ENCODE measurements around the gene MLLT10.
A peak's percentile ranks its signal among the peaks of the same experiment; 100 is the strongest.
"Not testable (repeated sequence)": the region's sequence is repeated elsewhere in the genome, so short reads cannot be mapped to it uniquely, and the experiment has no call there.

MLLT10 gene

GRCh38 chr10:21707498-21707897 lies 173.5 kb downstream of the MLLT10 start:
- DNase-seq: no peak

DNA sequence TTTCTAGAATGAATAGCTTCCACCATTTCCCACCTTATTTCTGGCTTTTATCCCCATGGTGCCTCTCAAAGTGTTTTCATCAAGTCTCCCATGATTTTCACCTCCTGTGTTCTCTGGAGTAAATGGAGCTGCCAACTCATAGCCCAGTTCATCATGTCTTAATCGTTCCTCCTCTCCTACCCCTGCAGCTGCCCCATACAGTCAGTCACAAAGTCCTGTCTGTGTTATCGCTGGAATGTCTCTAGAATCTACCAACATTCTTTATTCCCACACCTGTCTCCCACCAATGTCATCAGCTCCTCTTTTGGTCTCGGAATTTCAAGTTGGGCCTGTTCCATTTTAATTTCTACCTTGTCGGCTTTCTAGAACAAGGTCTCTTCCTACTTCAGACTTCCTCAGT lies 178.9 kb downstream of the MLLT10 start:
- no peak for DNase-seq

GRCh38 chr10:21715531-21716195 lies 181.6 kb downstream of the MLLT10 start:
- DNase-seq: no peak

DNA sequence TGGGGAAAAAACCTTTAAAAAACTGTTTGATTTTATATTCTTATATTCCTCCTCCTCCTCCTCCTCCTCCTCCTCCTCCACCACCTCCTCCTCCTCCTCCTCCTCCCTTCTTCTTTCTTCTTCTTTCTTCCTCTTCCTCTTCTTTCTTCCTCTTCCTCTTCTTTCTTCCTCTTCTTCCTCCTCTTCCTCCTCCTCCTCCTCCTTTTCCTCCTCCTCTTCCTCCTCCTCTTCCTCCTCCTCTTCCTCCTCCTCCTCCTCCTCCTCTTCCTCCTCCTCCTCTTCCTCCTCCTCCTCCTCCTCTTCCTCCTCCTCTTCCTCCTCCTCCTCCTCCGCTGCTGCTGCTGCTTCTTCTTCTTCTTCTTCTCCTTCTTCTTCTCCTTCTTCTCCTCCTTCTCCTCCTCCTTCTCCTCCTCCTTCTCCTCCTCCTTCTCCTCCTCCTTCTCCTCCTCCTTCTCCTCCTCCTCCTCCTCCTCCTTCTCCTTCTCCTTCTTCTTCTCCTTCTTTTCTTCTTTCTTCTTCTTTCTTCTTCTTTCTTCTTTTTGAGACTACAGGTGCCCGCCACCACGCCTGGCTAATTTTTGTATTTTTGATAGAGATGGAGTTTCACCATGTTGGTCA lies 183.5 kb downstream of the MLLT10 start:
- not testable (repeated sequence) for DNase-seq

GRCh38 chr10:21719502-21719901 lies 185.5 kb downstream of the MLLT10 start:
- DNase-seq: no peak

GRCh38 chr10:21720090-21720489 lies 186.1 kb downstream of the MLLT10 start:
- DNase-seq: no peak

- DNase-seq: no peak
These were observed 187.1 kb downstream of the MLLT10 start for GRCh38 chr10:21721000-21721665.

- no peak for DNase-seq
These were observed 188.2 kb downstream of the MLLT10 start for GRCh38 chr10:21722209-21722608.

- no peak for DNase-seq
These were observed 190.1 kb downstream of the MLLT10 start for GRCh38 chr10:21724020-21724589.

DNA sequence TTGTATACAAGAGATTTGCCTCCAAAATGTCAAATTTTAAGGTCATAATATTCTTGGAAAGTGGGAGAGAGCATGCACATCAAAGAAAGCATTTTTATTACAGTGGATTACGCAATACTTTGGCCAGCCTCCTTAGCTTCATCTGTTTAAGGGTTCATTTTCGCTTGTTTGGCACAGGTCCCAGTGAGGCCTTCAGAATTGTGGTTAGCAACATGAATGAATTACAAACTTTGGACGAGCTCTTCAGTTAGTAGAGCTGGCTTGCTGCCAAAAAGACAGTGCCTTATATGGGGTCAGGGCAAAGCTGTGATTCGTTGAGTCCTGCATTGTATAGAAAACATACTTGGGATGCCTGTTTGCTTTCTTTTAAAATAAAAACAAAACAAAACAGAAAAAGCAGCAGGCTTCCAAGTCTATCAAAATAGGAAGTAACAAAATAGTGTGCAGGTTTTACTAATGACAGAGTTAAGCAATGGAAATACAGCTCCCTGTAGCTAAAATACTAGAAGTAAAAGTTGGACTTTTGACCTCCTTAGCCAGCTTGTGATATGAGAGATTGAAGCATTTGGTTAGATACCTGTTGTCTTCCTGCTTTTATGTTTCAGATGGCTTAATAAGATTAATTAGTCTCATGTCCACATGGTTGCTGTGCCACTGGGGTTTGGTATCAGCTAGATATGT lies 190.8 kb downstream of the MLLT10 start:
- DNase-seq: peak; percentile 49 to 57

DNA sequence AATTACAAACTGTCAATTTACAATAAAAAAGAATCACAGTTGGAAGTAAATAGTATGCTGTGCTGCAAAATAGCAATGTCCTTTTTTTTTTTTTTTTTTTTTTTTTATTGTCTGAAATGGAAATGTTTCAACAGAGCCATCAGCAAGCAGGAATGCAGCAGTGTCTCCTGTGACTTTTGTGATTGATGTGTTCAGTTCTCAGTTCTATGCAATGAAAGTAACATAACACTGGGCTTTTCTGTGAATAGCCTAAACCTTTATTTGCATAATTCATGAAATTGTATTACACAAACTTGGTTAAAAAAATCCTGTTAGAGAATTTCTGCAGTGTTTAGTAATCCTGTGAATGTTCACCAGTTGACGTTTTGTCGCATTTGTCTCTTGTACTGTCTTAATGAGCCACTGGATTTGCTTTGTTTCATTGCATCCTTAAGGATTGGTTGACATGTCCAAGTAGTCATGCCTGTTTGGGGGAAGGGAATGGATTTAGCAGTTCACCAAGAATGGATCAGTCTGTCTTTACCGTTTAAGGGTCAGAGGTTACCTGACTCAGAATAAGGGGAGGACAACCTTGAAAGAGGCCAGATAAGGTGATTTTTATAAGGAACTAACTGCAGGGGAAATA lies 192.7 kb downstream of the MLLT10 start:
- no peak for DNase-seq

GRCh38 chr10:21727452-21728168 lies 193.6 kb downstream of the MLLT10 start:
- no peak for DNase-seq

- no peak for DNase-seq
These were observed 194.6 kb downstream of the MLLT10 start for GRCh38 chr10:21728618-21729017.

DNA sequence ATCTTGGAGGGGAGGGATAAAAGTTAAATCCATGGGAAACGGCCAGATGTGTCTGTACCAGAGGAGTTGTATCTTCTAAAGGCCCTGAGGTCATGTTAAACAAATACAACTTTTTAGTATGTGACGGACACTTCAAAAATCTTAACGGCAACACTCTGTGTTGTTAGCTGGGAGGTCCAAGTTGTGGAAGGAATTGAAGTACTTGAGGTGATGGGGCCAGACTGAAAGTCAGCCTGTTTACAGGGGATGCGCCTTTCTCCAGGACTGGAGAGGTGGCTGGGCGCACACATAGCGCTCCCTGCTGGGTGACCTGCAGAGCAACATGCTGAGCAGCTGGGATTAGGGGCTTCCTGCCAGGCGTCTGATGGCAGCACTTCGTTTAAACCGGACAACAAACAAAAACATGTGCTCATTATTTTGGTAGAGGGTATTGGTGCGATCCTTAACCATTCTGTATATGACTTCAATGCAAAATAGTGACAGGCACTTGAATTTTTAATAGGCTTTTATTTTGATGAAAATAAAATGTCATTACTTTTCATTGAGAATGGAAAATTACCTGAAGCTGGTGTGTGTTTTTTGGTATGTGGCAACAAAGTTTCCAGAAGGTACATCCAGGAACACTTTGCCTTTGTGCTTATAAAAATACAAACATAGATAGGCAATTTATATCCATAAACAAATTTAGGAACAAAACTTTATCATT lies 198.2 kb downstream of the MLLT10 start:
- peak; percentile 21 to 47 for DNase-seq

DNA sequence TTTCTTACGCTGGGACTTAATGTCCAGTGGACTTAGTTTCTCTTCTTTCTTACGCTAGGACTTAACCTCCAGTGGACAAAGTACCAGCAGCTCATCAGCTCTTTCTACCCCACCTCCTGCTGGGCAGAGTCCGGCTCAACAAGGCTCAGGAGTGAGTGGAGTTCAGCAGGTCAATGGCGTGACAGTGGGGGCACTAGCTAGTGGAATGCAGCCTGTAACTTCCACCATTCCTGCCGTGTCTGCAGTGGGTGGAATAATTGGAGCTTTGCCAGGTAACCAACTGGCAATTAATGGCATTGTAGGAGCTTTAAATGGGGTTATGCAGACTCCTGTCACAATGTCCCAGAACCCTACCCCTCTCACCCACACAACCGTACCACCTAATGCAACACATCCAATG lies 199.7 kb downstream of the MLLT10 start:
- no peak for DNase-seq

DNA sequence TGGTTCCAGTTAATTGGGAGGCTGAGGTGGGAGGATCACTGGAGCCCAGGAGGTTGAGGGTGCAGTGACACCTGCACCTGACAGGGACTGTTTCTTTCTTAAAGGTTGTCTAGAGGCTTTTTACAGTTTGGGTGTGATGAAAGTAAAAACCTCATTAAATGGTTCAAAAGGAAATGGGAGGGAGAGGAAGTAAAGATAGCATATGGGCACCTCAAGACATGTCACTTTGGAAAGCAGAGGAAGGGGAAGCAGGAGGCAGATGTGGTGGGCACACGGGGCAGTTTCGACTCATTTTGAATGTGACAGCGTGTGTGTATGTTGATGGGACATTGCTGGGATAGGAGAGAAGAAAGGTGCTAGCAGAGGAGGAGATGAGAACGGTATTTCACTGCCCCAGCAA lies 203.1 kb downstream of the MLLT10 start:
- no peak for DNase-seq

- peak; percentile 53 to 64 for DNase-seq
These were observed 207.0 kb downstream of the MLLT10 start for GRCh38 chr10:21740989-21741388.

DNA sequence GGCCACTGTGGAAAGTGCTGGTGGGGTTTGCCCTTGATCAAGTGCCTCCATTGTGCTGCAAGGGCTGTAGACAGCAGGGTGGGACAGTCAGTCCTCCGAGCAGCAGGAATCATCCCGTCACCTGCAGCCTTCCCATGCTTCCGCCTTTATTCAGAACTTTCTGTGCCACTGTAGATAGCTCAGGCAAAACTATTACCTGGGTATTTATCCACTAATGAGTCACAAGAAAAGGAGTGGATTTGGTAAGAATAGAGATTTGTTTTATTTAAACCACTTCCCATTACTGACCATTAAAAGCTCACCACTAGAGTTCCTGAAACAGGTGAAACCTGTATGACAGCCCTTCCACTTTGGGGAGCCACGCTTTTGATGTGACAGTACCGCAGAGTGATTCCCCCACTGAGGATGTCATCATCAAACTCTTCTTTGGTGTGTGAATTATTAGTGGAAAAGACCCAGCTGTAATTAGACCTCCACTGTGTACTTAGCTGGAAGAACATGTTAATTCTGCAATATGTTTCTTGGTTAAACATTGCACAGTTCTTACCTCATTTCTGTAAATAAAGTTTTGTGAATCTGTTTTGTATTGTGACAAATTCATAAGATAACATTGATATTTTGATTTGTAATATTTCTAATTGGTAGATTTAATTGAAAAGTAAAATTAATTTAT lies 208.8 kb downstream of the MLLT10 start:
- no peak for DNase-seq

GRCh38 chr10:21744223-21744622 lies 210.2 kb downstream of the MLLT10 start:
- DNase-seq: no peak

DNA sequence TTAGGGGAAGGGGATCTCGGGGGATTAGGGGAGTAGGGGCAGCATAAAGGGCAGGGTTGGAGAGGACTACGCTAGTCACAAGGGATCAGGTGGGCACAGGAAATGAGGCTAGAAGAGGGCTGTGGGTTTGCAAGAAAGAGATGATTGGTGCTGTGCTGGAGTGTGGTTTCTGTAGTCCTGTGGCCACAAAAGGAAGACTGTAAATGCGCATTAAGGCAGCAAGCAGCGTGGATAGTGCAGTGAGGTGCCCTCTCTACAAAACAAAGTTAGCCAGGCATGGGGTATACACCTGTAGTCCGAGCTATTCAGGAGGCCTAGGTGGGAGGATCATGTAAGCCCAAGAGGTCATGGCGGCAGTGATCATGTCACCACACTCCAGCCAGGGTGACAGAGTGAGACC lies 212.1 kb downstream of the MLLT10 start:
- peak in 1 of 2 donors; percentile 21 for DNase-seq

DNA sequence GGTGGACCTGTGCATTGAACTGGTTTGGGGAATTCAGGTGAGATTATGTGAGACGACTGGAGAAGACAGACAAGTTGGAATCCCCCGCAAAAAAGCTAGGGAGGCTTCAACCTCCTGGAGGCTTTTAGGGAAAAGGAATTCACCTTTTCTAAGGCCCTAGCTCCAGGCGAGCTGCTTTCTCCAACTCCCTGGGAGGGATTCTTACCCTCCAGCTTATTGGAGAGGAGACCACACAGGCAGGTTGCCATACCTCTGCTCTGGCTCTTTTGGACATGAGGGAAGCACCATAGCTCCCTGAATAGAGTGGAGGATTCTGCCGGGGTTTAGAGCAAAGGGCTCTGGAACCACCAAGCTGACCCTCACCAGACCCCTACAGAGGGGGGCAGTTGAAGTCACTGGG lies 213.8 kb downstream of the MLLT10 start:
- no peak for DNase-seq
